Kidney epithelial cell (primary cell): ENCODE results near the gene PAPSS2. TPM values are rescaled to one million over a fixed set of nuclear protein-coding genes. Genes with fewer than 3 reads are reported as not detected.

ENCODE experiments used
- DNase-seq: peaks from one replicate; pipeline ENCODE4 v3.0.0-alpha.2; 2010; ENCODE audit warnings: low read depth
- H3K27me3 ChIP-seq: 2 replicates; pipeline ENCODE4 v1.6.0; 2011; ENCODE audit warnings: low read length; ENCODE audit not compliant: control insufficient read depth, insufficient read depth
- H3K36me3 ChIP-seq: 2 replicates; pipeline ENCODE4 v1.5.1; 2011; ENCODE audit warnings: low read length; ENCODE audit not compliant: control insufficient read depth, insufficient read depth
- H3K4me3 ChIP-seq: 2 replicates; pipeline ENCODE4 v1.5.1; 2011; ENCODE audit warnings: low read depth, mild to moderate bottlenecking, control low read depth, low read length
- total RNA-seq: library from RNA; depleted of rRNA; stranded (reverse); fragments of >200 nt; gene quantifications from 2 replicates; pipeline ENCODE4 v1.2.3, GENCODE V29; 2015
- TF ChIP-seq, protein P1 (sequence below): IDR thresholded peaks from 2 replicates; pipeline ENCODE4 v1.5.1; 2011; ENCODE audit warnings: mild to moderate bottlenecking, moderate library complexity, low read length, control low read depth, inconsistent platforms; ENCODE audit not compliant: insufficient read depth, poor library complexity, severe bottlenecking

The PAPSS2 gene
- total RNA-seq, 1 donor from 2014 or later = 11.4 TPM

GRCh38 chr10:87767253-87767652 is 107.6 kb downstream of the PAPSS2 start:
- H3K27me3 ChIP-seq = no peaks in the 10 kb centered on the region
- H3K4me3 ChIP-seq = no peak overlapping the region
- TF ChIP-seq, protein P1, sequence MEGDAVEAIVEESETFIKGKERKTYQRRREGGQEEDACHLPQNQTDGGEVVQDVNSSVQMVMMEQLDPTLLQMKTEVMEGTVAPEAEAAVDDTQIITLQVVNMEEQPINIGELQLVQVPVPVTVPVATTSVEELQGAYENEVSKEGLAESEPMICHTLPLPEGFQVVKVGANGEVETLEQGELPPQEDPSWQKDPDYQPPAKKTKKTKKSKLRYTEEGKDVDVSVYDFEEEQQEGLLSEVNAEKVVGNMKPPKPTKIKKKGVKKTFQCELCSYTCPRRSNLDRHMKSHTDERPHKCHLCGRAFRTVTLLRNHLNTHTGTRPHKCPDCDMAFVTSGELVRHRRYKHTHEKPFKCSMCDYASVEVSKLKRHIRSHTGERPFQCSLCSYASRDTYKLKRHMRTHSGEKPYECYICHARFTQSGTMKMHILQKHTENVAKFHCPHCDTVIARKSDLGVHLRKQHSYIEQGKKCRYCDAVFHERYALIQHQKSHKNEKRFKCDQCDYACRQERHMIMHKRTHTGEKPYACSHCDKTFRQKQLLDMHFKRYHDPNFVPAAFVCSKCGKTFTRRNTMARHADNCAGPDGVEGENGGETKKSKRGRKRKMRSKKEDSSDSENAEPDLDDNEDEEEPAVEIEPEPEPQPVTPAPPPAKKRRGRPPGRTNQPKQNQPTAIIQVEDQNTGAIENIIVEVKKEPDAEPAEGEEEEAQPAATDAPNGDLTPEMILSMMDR = no peak
- H3K36me3 ChIP-seq = peaks cover 1% of the 10 kb centered on the region
- no peak for DNase-seq

DNA sequence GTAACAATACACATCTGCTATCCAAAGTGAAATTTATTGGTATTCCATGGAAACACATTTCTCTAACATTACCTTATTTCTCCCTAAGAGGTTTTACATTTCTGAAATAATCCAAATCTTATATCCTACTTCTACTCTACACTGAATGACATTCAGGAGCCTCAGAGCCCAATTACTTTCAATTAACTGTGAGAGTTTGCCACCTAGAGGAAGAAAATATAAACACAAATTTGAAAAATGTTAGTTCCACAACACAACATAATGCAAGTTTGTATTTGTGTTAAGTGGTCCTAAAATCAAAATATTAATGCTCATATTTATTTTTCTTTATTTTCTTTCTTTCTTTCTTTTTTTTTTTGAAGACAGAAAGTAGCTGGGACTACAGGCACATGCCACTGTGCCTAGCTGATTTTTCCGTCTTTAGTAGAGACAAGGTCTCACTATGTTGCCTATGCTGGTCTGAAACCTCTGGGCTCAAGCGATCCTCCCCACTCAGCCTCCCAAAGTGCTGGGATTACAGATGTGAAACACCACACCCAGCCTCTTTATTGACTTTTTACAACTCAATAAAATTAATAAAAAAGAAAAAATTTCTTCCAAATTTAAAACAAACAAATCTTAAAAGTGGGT is 112.3 kb downstream of the PAPSS2 start:
- no peak overlapping the region for H3K4me3 ChIP-seq
- no peaks in the 10 kb centered on the region for H3K27me3 ChIP-seq
- DNase-seq = no peak
- peaks cover 1% of the 10 kb centered on the region for H3K36me3 ChIP-seq
- TF ChIP-seq, protein P1 = peak; percentile 32

DNA sequence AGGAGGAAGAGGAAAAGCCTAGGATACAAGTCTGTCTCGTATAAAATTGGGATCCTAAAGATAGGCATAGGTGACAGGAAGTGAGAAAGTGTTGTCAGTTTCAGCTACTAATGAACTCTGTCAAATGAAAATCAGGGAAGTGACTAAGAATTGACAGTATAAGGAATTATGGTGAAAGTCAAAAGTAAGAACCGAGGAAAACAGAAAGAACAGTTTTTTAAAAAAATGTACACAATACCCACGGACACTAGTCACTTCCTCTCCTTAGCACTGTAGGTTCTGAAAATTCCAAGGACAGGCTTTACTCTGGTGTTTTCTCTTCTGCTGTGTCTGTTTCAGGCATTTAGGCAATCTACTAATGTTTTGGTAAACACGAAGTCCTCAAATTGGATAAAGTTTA is 116.1 kb downstream of the PAPSS2 start:
- Histone ChIP-seq H3K4me3 (no peak overlapping the region), H3K27me3 (no peaks in the 10 kb centered on the region), H3K36me3 (no peaks in the 10 kb centered on the region)
- no peak for DNase-seq
- TF ChIP-seq, protein P1 = no peak

GRCh38 chr10:87776328-87776727 is 116.7 kb downstream of the PAPSS2 start:
- H3K4me3 ChIP-seq = no peak overlapping the region
- H3K36me3 ChIP-seq = no peaks in the 10 kb centered on the region

DNA sequence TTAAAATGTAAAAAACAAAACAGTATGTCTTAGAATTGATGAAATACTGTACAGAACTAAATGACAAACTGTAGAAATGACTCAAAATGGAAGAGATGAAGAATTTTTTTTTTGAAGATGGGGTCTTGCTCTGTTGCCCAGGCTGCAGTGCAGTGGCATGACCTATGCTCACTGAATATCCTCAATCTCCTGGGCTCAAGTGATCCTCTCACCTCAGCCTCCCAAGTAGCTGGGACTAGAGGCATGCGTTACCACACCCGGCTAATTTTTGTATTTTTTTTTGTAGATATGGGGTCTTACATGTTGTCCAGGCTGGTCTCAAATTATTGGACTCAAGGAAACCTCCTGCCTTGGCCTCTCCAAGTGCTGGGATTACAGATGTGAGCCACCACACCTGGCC is 121.9 kb downstream of the PAPSS2 start:
- TF ChIP-seq, protein P1 = no peak
- Histone ChIP-seq H3K4me3 (no peak overlapping the region), H3K27me3 (no peaks in the 10 kb centered on the region), H3K36me3 (no peaks in the 10 kb centered on the region)
- DNase-seq = no peak

More at GRCh38 chr10:87776328-87776727, 116.7 kb downstream of the PAPSS2 start:
- no peak for DNase-seq
- no peaks in the 10 kb centered on the region for H3K27me3 ChIP-seq
- TF ChIP-seq, protein P1 = no peak

DNA sequence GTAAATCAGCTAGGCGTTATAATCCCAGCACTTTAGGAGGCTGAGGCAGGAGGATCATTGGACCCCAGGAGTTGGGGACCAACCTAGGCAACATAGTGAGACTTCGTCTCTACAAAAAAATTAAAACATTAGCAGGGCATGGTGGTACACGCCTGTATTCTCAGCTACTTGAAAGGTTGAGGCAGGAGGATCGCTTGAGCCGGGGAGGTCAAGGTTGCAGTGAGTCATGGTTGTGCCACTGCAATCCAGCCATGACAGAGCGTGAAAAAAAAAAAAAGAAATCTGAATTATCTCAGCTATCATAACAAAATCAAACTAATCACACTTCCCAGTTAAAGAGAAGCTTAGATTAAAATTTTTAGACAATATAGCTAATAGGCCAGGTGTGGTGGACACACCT is 123.0 kb downstream of the PAPSS2 start:
- no peak for DNase-seq
- TF ChIP-seq, protein P1 = no peak
- Histone ChIP-seq H3K27me3 (no peaks in the 10 kb centered on the region), H3K36me3 (no peaks in the 10 kb centered on the region), H3K4me3 (no peak overlapping the region)
